Smooth muscle cell (in vitro differentiated cells): ENCODE measurements around the gene GLIS2. TPM values are rescaled to one million over a fixed set of nuclear protein-coding genes. Genes with fewer than 3 reads are reported as not detected.

ENCODE experiments used
- DNase-seq: peaks from one replicate; lab custom pipeline; 2025; ENCODE audit not compliant: unreplicated experiment; lab: John Stamatoyannopoulos, UW
- H2AFZ ChIP-seq: fragments of 200-600 bp; sonication (generic); 2 replicates; pipeline ENCODE4 v1.6.0; 2016; ENCODE audit warnings: antibody characterized with exemption, low read depth, mild to moderate bottlenecking
- H3F3A ChIP-seq: fragments of 200-600 bp; sonication (generic); 2 replicates; pipeline ENCODE4 v1.6.0; 2017; ENCODE audit warnings: antibody characterized with exemption, low read depth
- H3K27ac ChIP-seq: fragments of 200-600 bp; sonication (generic); 2 replicates; pipeline ENCODE4 v1.5.1; 2016; ENCODE audit warnings: low read depth, mild to moderate bottlenecking
- H3K27me3 ChIP-seq: fragments of 200-600 bp; sonication (generic); 2 replicates; pipeline ENCODE4 v1.6.1; 2016; ENCODE audit warnings: low read depth, mild to moderate bottlenecking
- H3K36me3 ChIP-seq: fragments of 200-600 bp; sonication (generic); 2 replicates; pipeline ENCODE4 v1.5.1; 2016; ENCODE audit warnings: low read depth
- H3K4me1 ChIP-seq: fragments of 200-600 bp; sonication (generic); 2 replicates; pipeline ENCODE4 v1.5.1; 2016; ENCODE audit warnings: low read depth
- H3K4me2 ChIP-seq: fragments of 200-600 bp; sonication (generic); 2 replicates; pipeline ENCODE4 v1.6.0; 2016; ENCODE audit warnings: mild to moderate bottlenecking
- H3K4me3 ChIP-seq: fragments of 200-600 bp; sonication (generic); 2 replicates; pipeline ENCODE4 v1.5.1; 2016; ENCODE audit warnings: mild to moderate bottlenecking
- H3K79me2 ChIP-seq: fragments of 200-600 bp; sonication (generic); 2 replicates; pipeline ENCODE4 v1.6.0; 2016; ENCODE audit warnings: low read depth, mild to moderate bottlenecking
- H3K9ac ChIP-seq: fragments of 200-600 bp; sonication (generic); 2 replicates; pipeline ENCODE4 v1.6.0; 2016; ENCODE audit warnings: low read depth
- H3K9me3 ChIP-seq: fragments of 200-600 bp; sonication (generic); replicated peaks from 2 replicates; pipeline ENCODE4 v1.5.1; 2016; ENCODE audit warnings: low read depth
- H4K20me1 ChIP-seq: fragments of 200-600 bp; sonication (generic); 2 replicates; pipeline ENCODE4 v1.6.0; 2016; ENCODE audit warnings: low read depth
- CTCF ChIP-seq: fragments of 200-600 bp; sonication (generic); IDR thresholded peaks from 2 replicates; pipeline ENCODE4 v1.5.1; 2017; ENCODE audit warnings: borderline replicate concordance, mild to moderate bottlenecking, antibody characterized with exemption; ENCODE audit not compliant: insufficient read depth, poor library complexity, severe bottlenecking
- WGBS: methylation state at CpG from one replicate; pipeline ENCODE4 v1.1.7; 2016; ENCODE audit warnings: low lambda C conversion rate; 5-methylcytosine and 5-hydroxymethylcytosine counted together
- polyA plus RNA-seq: library from polyadenylated mRNA; unstranded; fragments of >200 nt; fragmentation: Nextera tagmentation; extraction: Ambion mirVana; gene quantifications from 2 replicates; pipeline ENCODE4 v1.2.1, GENCODE V29; 2016
- total RNA-seq: library from RNA; depleted of rRNA; stranded (reverse); fragments of >200 nt; gene quantifications from 2 replicates; pipeline ENCODE4 v1.2.3, GENCODE V29; 2014

The GLIS2 gene
- total and polyA plus RNA-seq, 2 experiments from 2014 or later: 2.8 to 9.2 TPM

- 99% methylated on average over 5 of the region's 5 CpGs for WGBS
Measured at GRCh38 chr16:4349332-4349731, 33.5 kb downstream of the GLIS2 start.

DNA sequence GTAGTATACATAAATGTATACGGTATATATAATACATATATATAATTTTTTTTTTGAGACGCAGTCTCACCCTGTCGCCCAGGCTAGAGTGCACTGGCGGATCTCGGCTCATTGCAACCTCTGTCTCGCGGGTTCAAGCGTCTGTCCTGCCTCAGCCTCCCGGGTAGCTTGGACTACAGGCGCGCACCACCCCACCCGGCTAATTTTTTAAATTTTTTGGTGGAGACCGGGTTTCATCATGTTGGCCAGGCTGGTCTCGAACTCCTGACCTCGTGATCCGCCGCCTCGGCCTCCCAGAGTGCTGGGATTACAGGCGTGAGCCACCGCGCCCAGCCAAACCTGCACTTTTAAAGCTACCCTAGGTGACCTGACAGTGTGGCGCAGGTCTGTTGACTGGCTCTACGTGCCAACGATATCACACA is 34.5 kb downstream of the GLIS2 start:
- DNase-seq: no peak
- peak overlapping the region; percentile 78 for H3K4me3 ChIP-seq
- WGBS: 34% methylated on average over 24 of the region's 24 CpGs

More at GRCh38 chr16:4349332-4349731, 33.5 kb downstream of the GLIS2 start:
- no peak for DNase-seq
- Histone ChIP-seq H3K36me3 (no peaks in the 10 kb centered on the region), H3K79me2 (peaks cover 29% of the 10 kb centered on the region), H3F3A (peaks cover 8% of the 10 kb centered on the region), H3K4me1 (peaks cover 10% of the 10 kb centered on the region), H3K27ac (no peak overlapping the region), H3K9ac (no peak overlapping the region), H3K27me3 (no peaks in the 10 kb centered on the region), H3K4me2 (no peak overlapping the region), H4K20me1 (peaks cover 37% of the 10 kb centered on the region), H3K4me3 (no peak overlapping the region), H3K9me3 (no peaks in the 10 kb centered on the region), H2AFZ (no peak overlapping the region)
- no peak for TF ChIP-seq CTCF

GRCh38 chr16:4350787-4351659 is 35.2 kb downstream of the GLIS2 start, which contains the start of gene PAM16:
Gene PAM16, minus strand, starts transcription at chr16:4351321. Its CDS starts 87 bp downstream, at chr16:4351234.
- no peaks in the 10 kb centered on the region for H3K27me3 ChIP-seq
- H3K36me3 ChIP-seq: no peaks in the 10 kb centered on the region
- peaks cover 24% of the 10 kb centered on the region for H4K20me1 ChIP-seq
- H3K4me3 ChIP-seq: peak within 1 kb of the TSS; percentile 78
- H3F3A ChIP-seq: peaks cover 8% of the 10 kb centered on the region
- peak within 1 kb of the TSS; percentile 63 for H3K9ac ChIP-seq
- peaks cover 29% of the 10 kb centered on the region for H3K79me2 ChIP-seq
- peak; percentile 15 for TF ChIP-seq CTCF
- DNase-seq: peak; percentile 95
- peak within 1 kb of the TSS; percentile 1 for H2AFZ ChIP-seq
- peaks cover 10% of the 10 kb centered on the region for H3K4me1 ChIP-seq
- H3K27ac ChIP-seq: peak within 1 kb of the TSS; percentile 64
- whole genome bisulfite sequencing: 1% methylated on average over 60 of the region's 81 CpGs
- no peaks in the 10 kb centered on the region for H3K9me3 ChIP-seq
- H3K4me2 ChIP-seq: peak within 1 kb of the TSS; percentile 83

More for the DNA sequence above, 34.5 kb downstream of the GLIS2 start:
- peak overlapping the region; percentile 63 for H3K9ac ChIP-seq
- no peaks in the 10 kb centered on the region for H3K36me3 ChIP-seq
- H3K79me2 ChIP-seq: peaks cover 29% of the 10 kb centered on the region
- no peak for TF ChIP-seq CTCF
- H2AFZ ChIP-seq: peak overlapping the region; percentile 1
- H4K20me1 ChIP-seq: peaks cover 30% of the 10 kb centered on the region
- peaks cover 8% of the 10 kb centered on the region for H3F3A ChIP-seq
- H3K4me2 ChIP-seq: peak overlapping the region; percentile 83
- peaks cover 10% of the 10 kb centered on the region for H3K4me1 ChIP-seq
- no peaks in the 10 kb centered on the region for H3K9me3 ChIP-seq
- no peaks in the 10 kb centered on the region for H3K27me3 ChIP-seq
- H3K27ac ChIP-seq: peak overlapping the region; percentile 64
